Endothelial cell of umbilical vein (primary cell): ENCODE data around the gene TYRP1. TPM values are rescaled to one million over a fixed set of nuclear protein-coding genes. Genes with fewer than 3 reads are reported as not detected.

Experiments
- BruUV-seq: library from RNA; stranded (reverse); fragments of 400-500 nt; replicated peaks from 2 replicates; lab custom pipeline; 2021; lab: Mats Ljungman, UMichigan
- CTCF ChIA-PET: fragments of 300-600, 350-600 bp; sonication (Branson Sonifier 250); formaldehyde crosslinking; loops from one replicate; lab custom pipeline; 2021; ENCODE audit warnings: antibody characterized with exemption, inconsistent platforms; lab: Charles Lee
- POLR2A ChIA-PET: fragments of 300-600, 350-600 bp; sonication (Branson Sonifier 250); formaldehyde crosslinking; loops from one replicate; lab custom pipeline; 2021; ENCODE audit warnings: antibody characterized with exemption, inconsistent platforms; lab: Charles Lee
- DNase-seq: peaks from one replicate; pipeline ENCODE4 v3.0.0-alpha.2; 2011; ENCODE audit warnings: low read depth, low spot score
- FAIRE-seq: peaks from 2 replicates; lab custom pipeline; 2011; peaks lifted over from hg19 to GRCh38; lab: Jason Lieb, UNC
- H2AFZ ChIP-seq: 2 replicates; pipeline ENCODE4 v1.6.0; 2012; ENCODE audit warnings: low read depth, low read length, control low read depth, inconsistent platforms
- H3K27ac ChIP-seq: 2 replicates; pipeline ENCODE4 v1.5.1; 2011; ENCODE audit warnings: low read depth, mild to moderate bottlenecking, control low read depth, low read length, moderate library complexity; ENCODE audit not compliant: insufficient read depth
- H3K27me3 ChIP-seq, 2 experiments: 2 replicates each; pipeline versions ENCODE4 v1.6.0 to v1.6.1; 2011; ENCODE audit warnings: low read length in 2 of 2, mixed read lengths in 1 of 2; ENCODE audit not compliant: control insufficient read depth in 2 of 2, insufficient read depth in 2 of 2
- H3K36me3 ChIP-seq, 2 experiments: 2 replicates in 1 of 2; 3 replicates in 1 of 2; pipeline ENCODE4 v1.5.1; 2011; ENCODE audit warnings: low read length in 2 of 2, mild to moderate bottlenecking in 1 of 2, moderate library complexity in 1 of 2; ENCODE audit not compliant: control insufficient read depth in 2 of 2, insufficient read depth in 2 of 2; ENCODE audit errors: extremely low read depth in 1 of 2
- H3K4me1 ChIP-seq: 3 replicates; pipeline ENCODE4 v1.5.1; 2011; ENCODE audit warnings: mild to moderate bottlenecking, low read length; ENCODE audit not compliant: control insufficient read depth, insufficient read depth; ENCODE audit errors: extremely low read depth
- H3K4me2 ChIP-seq: 2 replicates; pipeline ENCODE4 v1.6.1; 2011; ENCODE audit warnings: low read length, control low read depth, mixed read lengths; ENCODE audit not compliant: insufficient read depth
- H3K4me3 ChIP-seq, 3 experiments: fragments of 200-600 bp in 1 of 3; sonication (generic), shearing (Covaris generic) in 1 of 3; replicated peaks in 1 of 3; 2 replicates each; pipeline ENCODE4 v1.5.1; 2011 to 2016; ENCODE audit warnings: control low read depth in 3 of 3, low read length in 3 of 3, mild to moderate bottlenecking in 2 of 3, inconsistent platforms in 1 of 3, low read depth in 1 of 3, moderate library complexity in 1 of 3; ENCODE audit not compliant: insufficient read depth in 1 of 3
- H3K79me2 ChIP-seq: 2 replicates; pipeline ENCODE4 v1.6.0; 2012; ENCODE audit warnings: low read length, inconsistent platforms; ENCODE audit not compliant: control insufficient read depth, insufficient read depth
- H3K9ac ChIP-seq: replicated peaks from 2 replicates; pipeline ENCODE3; 2011; ENCODE audit warnings: low read length, control low read depth; ENCODE audit not compliant: insufficient read depth; ENCODE audit errors: extremely low read depth
- H3K9me1 ChIP-seq: replicated peaks from 3 replicates; pipeline ENCODE4 v1.6.0; 2011; ENCODE audit warnings: mild to moderate bottlenecking, low read length; ENCODE audit not compliant: control insufficient read depth, insufficient read depth; ENCODE audit errors: extremely low read depth
- H3K9me3 ChIP-seq: replicated peaks from 2 replicates; pipeline ENCODE4 v1.5.1; 2012; ENCODE audit warnings: low read length, inconsistent platforms; ENCODE audit not compliant: control insufficient read depth, insufficient read depth
- H4K20me1 ChIP-seq: replicated peaks from 2 replicates; pipeline ENCODE3; 2011; ENCODE audit warnings: mild to moderate bottlenecking, low read length; ENCODE audit not compliant: control insufficient read depth, insufficient read depth; ENCODE audit errors: extremely low read depth
- CTCF ChIP-seq, 2 donors: IDR thresholded peaks; 1 replicate in 1 of 2; 2 replicates in 1 of 2; pipeline ENCODE4 v1.5.1; 2011; ENCODE audit warnings: low read length in 2 of 2, mild to moderate bottlenecking in 2 of 2, moderate library complexity in 2 of 2, control low read depth in 1 of 2, inconsistent platforms in 1 of 2, low read depth in 1 of 2; ENCODE audit not compliant: insufficient read depth in 1 of 2; ENCODE audit errors: extremely low read depth in 1 of 2
- EZH2 ChIP-seq: IDR thresholded peaks from 2 replicates; pipeline ENCODE4 v1.6.1; 2012; ENCODE audit warnings: borderline replicate concordance, low read depth, mild to moderate bottlenecking, moderate library complexity, low read length, inconsistent platforms; ENCODE audit not compliant: severe bottlenecking
- FOS ChIP-seq: IDR thresholded peaks from 2 replicates; pipeline ENCODE4 v1.6.1; 2011; ENCODE audit warnings: mild to moderate bottlenecking, low read length, moderate library complexity, borderline replicate concordance; ENCODE audit not compliant: insufficient read depth
- GATA2 ChIP-seq: IDR thresholded peaks from 2 replicates; pipeline ENCODE4 v1.7.0; 2011; ENCODE audit warnings: low read depth, mild to moderate bottlenecking, moderate library complexity, mixed read lengths, low read length; ENCODE audit not compliant: insufficient read length, insufficient read depth
- JUN ChIP-seq: IDR thresholded peaks from 2 replicates; pipeline ENCODE4 v1.6.1; 2011; ENCODE audit warnings: borderline replicate concordance, low read depth; ENCODE audit not compliant: insufficient read length, insufficient read depth
- MAX ChIP-seq: IDR thresholded peaks from 2 replicates; pipeline ENCODE4 v1.6.1; 2011; ENCODE audit not compliant: insufficient read depth, insufficient read length
- POLR2A ChIP-seq: IDR thresholded peaks from 2 replicates; pipeline ENCODE4 v1.6.1; 2012; ENCODE audit warnings: low read depth, mild to moderate bottlenecking, control low read depth, low read length
- POLR2AphosphoS5 ChIP-seq: IDR thresholded peaks from 2 replicates; pipeline ENCODE4 v1.6.1; 2012; ENCODE audit warnings: low read depth, mild to moderate bottlenecking, control low read depth, low read length, moderate library complexity; ENCODE audit not compliant: insufficient read depth
- dilution Hi-C: fragments of 300-500 bp; cut with MboI; formaldehyde crosslinking; loops from one replicate; pipeline ENCODE4 v1.15.0; 2019; ENCODE audit warnings: low sequenced_read_pairs; ENCODE audit not compliant: extremely low pct_ligation_motif_present
- intact Hi-C: fragments of 100-400 bp; cut with micrococcal nuclease; formaldehyde crosslinking; loops from one replicate; pipeline ENCODE4 v1.10.0; 2022
- polyA plus RNA-seq, 4 experiments: library from polyadenylated mRNA; depleted of rRNA in 3 of 4; stranded (reverse) in 3 of 4; unstranded in 1 of 4; fragments of >200 nt; gene quantifications; 2 replicates each; pipeline versions ENCODE4 v1.2.1 to v1.2.3, GENCODE V29; 2011 to 2012; ENCODE audit warnings: missing spikeins in 1 of 4
- total RNA-seq: library from RNA; stranded (reverse); gene quantifications from 2 replicates; pipeline ENCODE4 v1.2.3, GENCODE V29; 2021

TYRP1 gene
- total and polyA plus RNA-seq, 2 donors (not counting 3 experiments of a cell fraction or from before 2014, with no cell fraction given): 0.63 TPM; not detected in 1

- dilution Hi-C loops (no loop called here), intact Hi-C loops (no loop called here)
- no TSS peak for BruUV-seq
Measured at GRCh38 chr9:12659220-12659619, 34.0 kb upstream of the TYRP1 start.

More at GRCh38 chr9:12659220-12659619, 34.0 kb upstream of the TYRP1 start:
- ChIA-PET CTCF (no interaction called here), POLR2A (no interaction called here)
- Histone ChIP-seq H4K20me1 (no peaks in the 10 kb centered on the region), H3K9me3 (no peaks in the 10 kb centered on the region), H3K4me2 (no peak overlapping the region), H3K4me3 (no peak overlapping the region), H3K9me1 (no peaks in the 10 kb centered on the region), H3K27me3 (no peaks in the 10 kb centered on the region), H3K79me2 (no peaks in the 10 kb centered on the region), H3K4me1 (no peaks in the 10 kb centered on the region), H2AFZ (no peak overlapping the region), H3K36me3 (no peaks in the 10 kb centered on the region), H3K27ac (no peak overlapping the region), H3K9ac (no peak overlapping the region)
- FAIRE-seq (no peak), DNase-seq (no peak)
- no peak for TF ChIP-seq JUN
- TF ChIP-seq EZH2: no peak
- no peak for TF ChIP-seq POLR2AphosphoS5
- no peak for TF ChIP-seq POLR2A
- no peak for TF ChIP-seq MAX
- no peak for TF ChIP-seq CTCF (IDR thresholded peaks at IDR 0.05; ENCODE audit: extremely low read depth in 1 of 2, insufficient read depth in 1 of 2, low read depth in 1 of 2, low read length in 2 of 2)
- TF ChIP-seq FOS: no peak
- TF ChIP-seq GATA2: no peak
